Stimulated activated CD8-positive, alpha-beta memory T cell treated with anti-CD3 and anti-CD28 coated beads, Interleukin-2, amount 100 ng/mL, for 48 hours (primary cell): Measurements from ENCODE around the gene RFPL4AL1.
"Not testable (repeated sequence)": the region's sequence is repeated elsewhere in the genome, so short reads cannot be mapped to it uniquely, and the experiment has no call there.

Source experiments
- DNase-seq, 2 donors: peaks; one replicate each; pipeline ENCODE4 v3.0.0-alpha.2; 2020; ENCODE audit warnings: low read depth in 2 of 2

Gene RFPL4AL1

DNA sequence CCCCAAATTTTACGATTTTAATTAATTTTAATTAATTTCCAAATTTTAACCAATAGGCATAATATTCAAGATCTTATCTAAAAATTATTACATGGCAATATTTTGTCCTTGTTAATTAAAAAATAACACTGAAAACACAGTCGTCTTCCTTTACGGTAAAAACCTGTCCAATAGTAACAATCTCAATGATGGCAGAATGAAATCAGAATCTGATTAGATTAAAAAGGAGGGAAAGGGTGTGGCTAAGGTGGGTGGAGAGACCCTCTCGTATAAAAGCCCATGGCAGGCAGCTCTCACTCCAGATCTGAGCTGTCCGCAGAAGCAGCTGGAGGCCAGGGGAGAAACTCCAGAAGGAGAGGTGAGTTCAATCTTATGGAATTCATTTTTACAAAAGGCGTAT is at the start of gene RFPL4AL1:
Gene RFPL4AL1 (plus strand): TSS at position 301 of the 400 bp plus-strand sequence. CDS start 2,687 bp downstream, outside the sequence.
- not testable (repeated sequence) for DNase-seq

DNA sequence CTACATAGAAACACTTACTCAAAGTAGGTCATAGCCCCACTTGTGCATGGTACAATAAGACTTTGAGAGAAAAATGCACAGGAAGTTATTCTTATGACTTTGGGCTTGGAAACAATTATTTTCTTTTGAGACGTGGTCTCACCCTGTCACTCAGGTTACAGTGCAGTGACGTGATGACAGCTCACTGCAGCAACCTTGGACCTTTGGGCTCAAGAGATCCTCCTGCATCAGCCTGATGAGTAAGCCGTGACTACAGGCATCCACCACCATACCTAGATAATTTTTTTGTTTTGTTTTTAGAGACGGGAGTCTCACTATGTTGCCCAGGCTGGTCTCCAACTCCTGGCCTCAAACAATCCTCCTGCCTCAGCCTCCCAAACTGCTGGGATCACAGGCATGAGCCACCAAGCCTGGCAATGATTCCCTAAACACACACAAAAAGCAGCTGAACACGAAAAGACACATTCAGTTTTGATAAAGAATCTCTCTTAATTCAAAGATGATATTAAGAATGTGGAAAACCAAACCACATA is 48.6 kb upstream of the RFPL4AL1 start:
- no peak for DNase-seq

DNA sequence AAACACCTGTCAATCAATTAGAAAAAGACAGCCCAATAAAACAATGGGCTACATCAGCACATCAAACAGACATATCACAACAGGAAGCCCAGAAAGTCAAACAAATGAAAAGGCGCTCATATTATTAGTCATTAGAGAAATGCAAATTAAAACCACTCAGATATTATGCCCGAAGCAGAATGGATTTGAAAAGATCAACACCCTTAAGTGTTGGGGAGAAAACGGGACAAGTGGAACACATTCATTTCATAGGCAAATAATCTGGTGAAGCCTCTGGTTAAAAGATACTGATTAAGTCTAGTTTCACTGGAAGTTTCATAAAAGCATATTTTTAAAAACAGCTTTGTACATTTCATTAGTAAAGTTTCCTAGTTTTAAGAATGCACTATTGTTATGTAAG is 48.1 kb upstream of the RFPL4AL1 start:
- DNase-seq: no peak

DNA sequence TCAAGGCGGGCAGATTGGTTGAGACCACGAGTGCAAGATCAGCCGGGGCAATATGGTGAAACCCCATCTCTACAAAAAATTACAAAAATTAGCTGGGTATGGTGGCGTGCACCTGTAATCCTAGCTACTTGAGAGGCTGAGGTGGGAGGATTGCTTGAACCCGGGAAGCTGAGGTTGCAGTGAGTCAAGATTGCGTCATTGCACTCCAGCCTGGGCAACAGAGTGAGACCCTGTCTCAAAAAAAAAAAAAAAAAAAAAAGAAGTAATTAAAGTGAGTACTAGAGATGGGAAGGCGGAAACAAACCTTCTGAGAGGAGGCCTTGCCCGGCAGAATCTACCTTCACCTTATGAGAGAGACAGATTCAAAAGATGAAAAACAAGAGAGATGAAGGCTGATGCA is 45.4 kb upstream of the RFPL4AL1 start:
- DNase-seq: no peak

GRCh38 chr19:55730378-55730777 is 38.5 kb upstream of the RFPL4AL1 start:
- DNase-seq: not testable (repeated sequence)

DNA sequence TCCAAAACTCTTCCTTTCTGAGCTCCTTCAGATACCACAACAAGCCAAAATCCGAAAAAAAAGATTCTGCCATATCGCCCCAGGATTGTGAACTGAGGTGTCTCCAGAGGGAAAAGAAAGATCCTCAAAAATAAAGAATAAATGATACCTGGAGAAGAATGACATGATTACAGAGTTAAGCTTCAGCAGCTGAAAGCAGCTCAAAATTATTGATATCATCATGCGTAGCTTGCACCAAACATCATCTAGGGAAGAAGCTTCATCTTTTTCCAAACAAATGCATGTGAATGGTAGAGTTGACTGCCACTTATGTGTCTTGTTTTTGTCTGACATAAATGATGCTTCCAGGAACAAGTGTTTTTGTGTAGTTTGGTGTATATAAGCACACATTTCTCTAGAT is 30.6 kb upstream of the RFPL4AL1 start, which contains the start of gene NLRP9:
Gene NLRP9 (minus strand): TSS at position 101 of the 400 bp plus-strand sequence. CDS start 28 bp downstream, at position 73.
- DNase-seq: no peak

GRCh38 chr19:55750715-55751114 is 18.2 kb upstream of the RFPL4AL1 start:
- no peak for DNase-seq

DNA sequence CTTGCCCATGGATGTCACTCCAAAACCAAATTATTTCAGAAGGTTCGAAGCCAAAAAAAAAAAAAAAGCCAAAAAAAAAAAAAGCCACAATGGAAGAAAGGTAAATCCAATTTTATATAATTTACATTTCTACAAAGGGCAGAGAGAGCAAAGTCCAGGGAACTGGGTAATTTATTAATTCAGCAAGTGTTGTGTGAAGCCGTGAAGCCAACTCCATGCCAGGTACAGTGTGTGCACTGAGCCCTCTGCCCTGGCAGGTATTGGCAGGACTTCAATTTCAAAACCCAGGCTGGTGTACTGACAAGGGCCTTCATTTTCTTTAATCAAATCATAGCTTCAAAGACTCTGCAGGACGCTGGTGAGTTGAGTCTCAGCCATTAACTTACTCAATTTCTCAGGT is 15.5 kb upstream of the RFPL4AL1 start:
- no peak for DNase-seq

GRCh38 chr19:55756808-55757207 is 12.1 kb upstream of the RFPL4AL1 start:
- DNase-seq: not testable (repeated sequence)

DNA sequence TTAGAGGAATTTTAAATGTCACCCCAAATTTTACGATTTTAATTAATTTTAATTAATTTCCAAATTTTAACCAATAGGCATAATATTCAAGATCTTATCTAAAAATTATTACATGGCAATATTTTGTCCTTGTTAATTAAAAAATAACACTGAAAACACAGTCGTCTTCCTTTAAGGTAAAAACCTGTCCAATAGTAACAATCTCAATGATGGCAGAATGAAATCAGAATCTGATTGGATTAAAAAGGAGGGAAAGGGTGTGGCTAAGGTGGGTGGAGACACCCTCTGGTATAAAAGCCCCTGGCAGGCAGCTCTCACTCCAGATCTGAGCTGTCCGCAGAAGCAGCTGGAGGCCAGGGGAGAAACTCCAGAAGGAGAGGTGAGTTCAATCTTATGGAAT is 10.1 kb upstream of the RFPL4AL1 start, which contains the start of gene RFPL4A:
Gene RFPL4A (plus strand): TSS at position 301 of the 400 bp plus-strand sequence. CDS start 2,704 bp downstream, outside the sequence.
- not testable (repeated sequence) for DNase-seq

DNA sequence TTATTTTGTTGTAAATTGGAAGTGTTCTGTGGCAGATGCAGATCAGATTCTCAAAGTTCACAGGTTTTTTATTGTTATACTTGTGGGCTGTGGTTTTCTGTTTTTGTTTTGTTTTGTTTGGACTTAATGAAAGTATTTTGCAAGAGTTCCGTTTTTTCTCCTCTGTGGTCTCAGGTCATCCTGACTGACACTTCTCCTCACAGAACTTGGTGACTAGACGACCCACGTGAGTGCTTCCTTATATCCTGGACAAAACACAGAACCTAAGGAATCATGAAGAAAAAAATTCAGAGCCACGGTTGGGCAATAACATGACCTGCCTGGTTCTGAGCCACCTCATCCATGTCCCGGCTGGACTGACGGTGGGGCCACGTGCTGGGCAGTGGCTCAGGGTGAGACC is 2.5 kb upstream of the RFPL4AL1 start:
- DNase-seq: no peak

DNA sequence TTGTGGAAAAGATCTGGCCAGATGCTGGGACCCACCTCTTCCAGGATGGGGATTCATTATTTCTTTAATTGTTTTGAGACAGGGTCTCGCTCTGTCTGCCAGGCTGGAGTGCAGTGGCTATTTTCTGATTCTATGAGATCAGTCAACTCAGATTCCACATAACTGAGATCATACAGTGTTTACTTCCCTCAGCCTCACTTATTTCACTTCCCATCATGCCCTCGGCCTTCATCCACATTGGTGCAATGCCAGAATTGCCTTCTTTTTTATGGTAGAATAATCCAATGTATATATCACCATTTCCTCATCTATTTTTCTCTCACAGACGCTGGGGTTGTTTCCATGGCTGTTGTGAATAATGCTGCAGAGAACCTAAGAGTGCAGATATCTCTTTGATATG is 714 bp downstream of the RFPL4AL1 start:
- DNase-seq: not testable (repeated sequence)

- DNase-seq: no peak
These were observed 8.6 kb downstream of the RFPL4AL1 start for GRCh38 chr19:55777528-55777927.

DNA sequence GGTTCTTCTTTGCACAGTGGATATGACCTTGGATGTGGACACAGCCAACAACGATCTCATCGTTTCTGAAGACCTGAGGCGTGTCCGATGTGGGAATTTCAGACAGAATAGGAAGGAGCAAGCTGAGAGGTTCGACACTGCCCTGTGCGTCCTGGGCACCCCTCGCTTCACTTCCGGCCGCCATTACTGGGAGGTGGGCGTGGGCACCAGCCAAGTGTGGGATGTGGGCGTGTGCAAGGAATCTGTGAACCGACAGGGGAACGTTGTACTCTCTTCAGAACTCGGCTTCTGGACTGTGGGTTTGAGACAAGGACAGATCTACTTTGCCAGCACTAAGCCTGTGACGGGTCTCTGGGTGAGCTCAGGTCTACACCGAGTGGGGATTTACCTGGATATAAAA is 9.4 kb downstream of the RFPL4AL1 start:
- DNase-seq: no peak

GRCh38 chr19:55781112-55781511 is 12.2 kb downstream of the RFPL4AL1 start:
- DNase-seq: no peak

GRCh38 chr19:55795021-55795420 is 26.1 kb downstream of the RFPL4AL1 start:
- no peak for DNase-seq

DNA sequence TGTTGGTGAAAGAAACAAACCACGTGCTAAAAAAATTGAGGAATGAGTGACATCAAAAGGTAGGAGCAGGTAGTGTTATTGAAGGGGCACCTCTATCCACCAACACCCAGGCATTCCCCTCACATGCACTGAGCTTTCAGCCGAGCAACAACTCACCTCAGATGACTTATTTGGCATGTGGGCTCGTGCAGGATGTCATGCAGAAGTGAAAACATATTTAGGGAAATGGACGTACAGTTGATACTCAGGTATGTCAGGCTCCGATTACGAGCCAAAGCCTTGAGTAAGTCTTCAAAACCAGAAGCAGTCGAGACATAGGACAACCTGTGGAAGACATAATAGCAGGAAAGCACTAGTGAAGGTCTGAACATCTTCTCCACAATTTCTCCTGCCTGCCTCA is 32.5 kb downstream of the RFPL4AL1 start:
- no peak for DNase-seq

DNA sequence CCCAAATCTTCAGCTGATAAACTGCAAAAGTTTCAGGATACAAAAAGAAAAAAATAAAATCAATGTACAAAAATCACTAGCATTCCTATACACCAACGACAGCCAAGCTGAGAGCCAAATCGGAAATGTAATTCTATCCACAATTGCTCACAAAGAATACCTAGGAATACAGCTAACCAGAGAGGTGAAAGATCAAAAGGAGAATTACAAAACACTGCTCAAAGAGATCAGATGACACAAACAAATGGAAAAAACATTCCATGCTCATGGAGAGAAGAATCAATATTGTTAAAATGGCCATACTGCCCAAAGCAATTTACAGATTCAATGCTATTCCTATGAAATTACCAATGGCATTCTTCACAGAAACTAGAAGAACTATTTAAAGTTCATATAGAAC is 33.4 kb downstream of the RFPL4AL1 start:
- DNase-seq: no peak

- peak; percentile 6 to 24 for DNase-seq
These were observed 40.6 kb downstream of the RFPL4AL1 start for GRCh38 chr19:55809381-55810058.

- DNase-seq: no peak
These were observed 42.4 kb downstream of the RFPL4AL1 start for GRCh38 chr19:55811340-55811739.

GRCh38 chr19:55812449-55812848 is 43.5 kb downstream of the RFPL4AL1 start:
- no peak for DNase-seq

- no peak for DNase-seq
These were observed 45.0 kb downstream of the RFPL4AL1 start for GRCh38 chr19:55813906-55814305.

GRCh38 chr19:55820037-55820436 is 51.1 kb downstream of the RFPL4AL1 start:
- no peak for DNase-seq
